ENCODE results near the gene POC1A. TPM values are rescaled to one million over a fixed set of nuclear protein-coding genes. Genes with fewer than 3 reads are reported as not detected.
"Not testable (repeated sequence)": the region's sequence is repeated elsewhere in the genome, so short reads cannot be mapped to it uniquely, and the experiment has no call there.

Gene POC1A
- polyA plus RNA-seq, 2 donors: 1.7 to 5.2 TPM

DNA sequence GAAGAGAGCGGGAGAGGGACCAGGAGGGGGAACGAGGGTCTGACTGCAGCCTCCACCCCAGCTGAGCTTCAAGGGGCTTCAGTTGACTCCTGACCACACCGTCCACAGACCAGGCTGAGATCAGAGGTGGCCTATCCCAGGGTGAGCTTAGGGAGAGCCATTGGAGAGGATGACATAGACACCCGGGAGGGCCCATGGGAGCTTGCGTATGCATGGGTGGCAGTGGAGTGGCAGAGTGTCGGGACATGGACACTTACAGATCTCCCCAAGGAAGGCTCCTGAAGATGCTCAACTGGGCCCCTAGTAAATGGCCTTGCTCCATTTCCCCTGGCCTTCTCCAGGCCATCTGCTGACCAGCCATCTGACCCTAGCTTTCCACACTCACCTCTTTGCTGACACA is 31.1 kb upstream of the POC1A start:
- no peaks in the 10 kb centered on the region for H3K36me3 ChIP-seq (ENCODE audit: control insufficient read depth in 2 of 2, insufficient read depth in 2 of 2, low read length in 1 of 2)
- 94 to 98% methylated on average over 6 of the region's 6 CpGs for WGBS, 2 donors
- no peaks in the 10 kb centered on the region for H3K27me3 ChIP-seq (ENCODE audit: control insufficient read depth in 1 of 2, insufficient read depth in 2 of 2, low read length in 2 of 2)
- H3K9me3 ChIP-seq (ENCODE audit: control insufficient read depth in 2 of 2, insufficient read depth in 1 of 2, low read depth in 1 of 2, low read length in 1 of 2): no peaks in the 10 kb centered on the region
- no peak overlapping the region for H3K4me3 ChIP-seq (ENCODE audit: low read depth in 1 of 2, low read length in 2 of 2)
- no peak overlapping the region for H3K27ac ChIP-seq (ENCODE audit: low read depth in 2 of 2, low read length in 1 of 2)
- H3K4me1 ChIP-seq (ENCODE audit: control insufficient read depth in 2 of 2, insufficient read depth in 2 of 2, low read length in 1 of 2): peaks cover 1 to 2% of the 10 kb centered on the region in 2 donors

DNA sequence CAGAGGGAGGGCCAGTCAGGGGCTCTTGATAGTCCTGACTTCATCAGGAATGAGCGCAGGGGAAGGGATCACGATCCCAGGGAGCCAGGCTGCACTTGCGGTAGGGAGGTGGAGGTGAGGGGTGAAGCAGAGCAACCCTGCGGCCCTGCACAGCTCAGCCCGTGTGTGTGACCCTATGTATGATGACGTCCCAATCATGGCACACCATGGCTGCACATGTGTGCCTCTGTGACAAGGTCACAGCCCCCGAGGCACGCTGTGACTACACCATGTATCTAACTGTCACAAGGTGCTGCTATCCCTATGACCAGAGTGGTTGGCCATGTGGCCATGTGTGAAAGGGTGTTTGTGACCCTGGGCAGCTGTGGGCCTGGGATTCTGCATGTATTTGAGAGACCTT is 30.5 kb upstream of the POC1A start:
- H3K27me3 ChIP-seq (ENCODE audit: control insufficient read depth in 1 of 2, insufficient read depth in 2 of 2, low read length in 2 of 2): no peaks in the 10 kb centered on the region
- H3K4me1 ChIP-seq (ENCODE audit: control insufficient read depth in 2 of 2, insufficient read depth in 2 of 2, low read length in 1 of 2): peaks cover 1 to 2% of the 10 kb centered on the region in 2 donors
- no peak overlapping the region for H3K27ac ChIP-seq (ENCODE audit: low read depth in 2 of 2, low read length in 1 of 2)
- 92 to 93% methylated on average over 8 of the region's 8 CpGs for WGBS, 2 donors
- H3K4me3 ChIP-seq (ENCODE audit: low read depth in 1 of 2, low read length in 2 of 2): no peak overlapping the region
- no peaks in the 10 kb centered on the region for H3K36me3 ChIP-seq (ENCODE audit: control insufficient read depth in 2 of 2, insufficient read depth in 2 of 2, low read length in 1 of 2)
- no peaks in the 10 kb centered on the region for H3K9me3 ChIP-seq (ENCODE audit: control insufficient read depth in 2 of 2, insufficient read depth in 1 of 2, low read depth in 1 of 2, low read length in 1 of 2)

DNA sequence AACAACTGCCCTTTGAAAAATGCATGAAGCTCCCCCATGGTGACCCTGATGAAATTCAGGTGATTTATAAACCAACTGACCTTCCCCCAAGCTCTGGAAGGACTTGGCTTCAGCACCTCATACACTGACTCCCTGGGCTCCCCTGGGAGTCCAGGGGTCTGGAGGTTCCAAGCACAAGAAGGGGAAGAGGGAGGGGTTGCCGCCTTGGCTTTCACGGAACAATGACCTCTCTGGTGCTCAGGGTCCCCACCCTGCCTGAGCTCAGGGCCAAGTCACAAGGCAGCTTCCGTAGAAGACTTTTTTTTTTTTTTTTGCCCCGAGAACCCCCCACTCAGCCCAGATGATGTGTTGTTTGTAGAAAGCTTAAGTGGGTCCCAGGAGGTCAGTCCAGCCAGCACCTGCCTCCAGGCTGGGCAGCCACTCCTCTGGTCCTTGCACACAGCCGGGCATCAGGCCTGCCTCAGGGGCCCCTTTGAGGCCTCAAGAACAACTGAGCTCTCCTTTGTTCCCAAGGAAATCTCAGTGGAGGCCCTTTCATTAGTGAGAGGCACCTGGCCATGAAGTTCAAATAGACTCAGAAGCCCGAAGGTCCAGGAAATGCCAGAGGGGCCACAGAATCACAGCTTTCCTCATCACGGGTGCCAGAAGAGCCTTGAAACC is 29.7 kb upstream of the POC1A start:
- Histone ChIP-seq H3K27me3 (ENCODE audit: control insufficient read depth in 1 of 2, insufficient read depth in 2 of 2, low read length in 2 of 2) (no peaks in the 10 kb centered on the region), H3K36me3 (ENCODE audit: control insufficient read depth in 2 of 2, insufficient read depth in 2 of 2, low read length in 1 of 2) (no peaks in the 10 kb centered on the region), H3K4me1 (ENCODE audit: control insufficient read depth in 2 of 2, insufficient read depth in 2 of 2, low read length in 1 of 2) (peaks cover 1 to 2% of the 10 kb centered on the region in 2 donors), H3K4me3 (ENCODE audit: low read depth in 1 of 2, low read length in 2 of 2) (no peak overlapping the region), H3K27ac (ENCODE audit: low read depth in 2 of 2, low read length in 1 of 2) (no peak overlapping the region), H3K9me3 (ENCODE audit: control insufficient read depth in 2 of 2, insufficient read depth in 1 of 2, low read depth in 1 of 2, low read length in 1 of 2) (no peaks in the 10 kb centered on the region)
- WGBS, 2 donors: 80 to 83% methylated on average over 7 of the region's 7 CpGs

DNA sequence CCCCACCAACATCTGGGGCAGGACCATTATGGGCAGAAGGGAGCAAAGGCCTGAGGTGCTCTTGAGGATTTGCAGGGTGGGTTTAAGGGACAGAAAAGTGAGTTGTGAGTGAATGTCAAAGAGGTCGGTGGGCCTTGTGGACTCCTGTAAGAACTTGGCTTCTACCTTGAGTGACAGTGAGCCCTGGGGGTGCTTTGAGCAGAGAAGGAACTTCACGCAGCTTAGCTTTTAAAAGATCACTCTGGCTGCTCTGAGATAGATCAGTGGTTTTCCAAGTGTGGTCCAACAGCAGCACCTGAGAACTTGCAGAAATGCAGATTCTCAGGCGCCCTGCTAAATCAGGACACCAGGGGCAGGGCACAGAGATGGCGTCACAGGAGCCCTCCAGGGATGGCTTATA is 28.5 kb upstream of the POC1A start:
- peaks cover 1 to 2% of the 10 kb centered on the region in 2 donors for H3K4me1 ChIP-seq (ENCODE audit: control insufficient read depth in 2 of 2, insufficient read depth in 2 of 2, low read length in 1 of 2)
- no peaks in the 10 kb centered on the region for H3K9me3 ChIP-seq (ENCODE audit: control insufficient read depth in 2 of 2, insufficient read depth in 1 of 2, low read depth in 1 of 2, low read length in 1 of 2)
- H3K27me3 ChIP-seq (ENCODE audit: control insufficient read depth in 1 of 2, insufficient read depth in 2 of 2, low read length in 2 of 2): no peaks in the 10 kb centered on the region
- H3K27ac ChIP-seq (ENCODE audit: low read depth in 2 of 2, low read length in 1 of 2): no peak overlapping the region
- H3K36me3 ChIP-seq (ENCODE audit: control insufficient read depth in 2 of 2, insufficient read depth in 2 of 2, low read length in 1 of 2): no peaks in the 10 kb centered on the region
- WGBS, 2 donors: 87 to 91% methylated on average over 4 of the region's 4 CpGs
- H3K4me3 ChIP-seq (ENCODE audit: low read depth in 1 of 2, low read length in 2 of 2): no peak overlapping the region

DNA sequence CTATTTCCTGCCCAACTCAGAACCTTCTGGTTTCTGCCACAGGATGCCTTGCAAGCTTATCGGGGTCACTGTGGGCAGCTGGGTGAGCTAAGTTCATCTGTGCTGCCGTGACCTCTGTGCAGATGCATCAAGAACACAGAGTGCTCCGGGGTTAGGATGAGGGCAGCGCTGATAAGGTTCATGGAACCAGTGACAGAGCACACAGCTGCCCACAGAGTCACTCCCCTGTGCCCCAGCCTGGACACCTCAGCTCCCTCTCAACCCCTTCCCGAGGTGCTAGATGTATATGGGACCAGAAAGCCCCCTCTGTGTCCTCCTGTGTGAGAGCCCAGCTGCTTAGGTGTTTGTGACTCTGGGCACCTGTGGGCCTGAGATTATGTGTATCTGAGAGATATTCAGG is 28.0 kb upstream of the POC1A start:
- peaks cover 2 to 4% of the 10 kb centered on the region in 2 donors for H3K4me1 ChIP-seq (ENCODE audit: control insufficient read depth in 2 of 2, insufficient read depth in 2 of 2, low read length in 1 of 2)
- H3K36me3 ChIP-seq (ENCODE audit: control insufficient read depth in 2 of 2, insufficient read depth in 2 of 2, low read length in 1 of 2): no peaks in the 10 kb centered on the region
- H3K4me3 ChIP-seq (ENCODE audit: low read depth in 1 of 2, low read length in 2 of 2): no peak overlapping the region
- 75 to 76% methylated on average over 5 of the region's 5 CpGs for WGBS, 2 donors
- H3K9me3 ChIP-seq (ENCODE audit: control insufficient read depth in 2 of 2, insufficient read depth in 1 of 2, low read depth in 1 of 2, low read length in 1 of 2): no peaks in the 10 kb centered on the region
- no peaks in the 10 kb centered on the region for H3K27me3 ChIP-seq (ENCODE audit: control insufficient read depth in 1 of 2, insufficient read depth in 2 of 2, low read length in 2 of 2)
- no peak overlapping the region for H3K27ac ChIP-seq (ENCODE audit: low read depth in 2 of 2, low read length in 1 of 2)

DNA sequence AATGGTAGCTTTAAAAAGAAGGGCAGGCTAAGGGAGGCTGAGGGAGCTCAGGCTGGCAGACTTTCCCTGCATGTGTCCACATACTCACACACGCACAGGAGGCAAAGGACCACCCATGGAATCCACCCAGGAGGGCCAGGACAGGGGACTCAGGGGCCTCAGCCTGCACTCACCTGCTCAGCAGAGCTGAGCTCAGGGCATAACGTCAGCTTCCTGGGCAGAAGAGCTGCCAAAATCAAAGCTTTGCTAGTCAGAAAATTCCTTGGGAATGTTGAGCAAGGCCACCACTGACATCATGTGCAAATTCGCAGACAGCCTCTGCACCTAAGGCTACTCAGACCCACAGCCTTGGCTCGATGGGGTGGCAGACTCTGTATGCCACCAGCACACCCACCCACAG is 27.3 kb upstream of the POC1A start:
- Histone ChIP-seq H3K27ac (ENCODE audit: low read depth in 2 of 2, low read length in 1 of 2) (no peak overlapping the region), H3K27me3 (ENCODE audit: control insufficient read depth in 1 of 2, insufficient read depth in 2 of 2, low read length in 2 of 2) (no peaks in the 10 kb centered on the region), H3K36me3 (ENCODE audit: control insufficient read depth in 2 of 2, insufficient read depth in 2 of 2, low read length in 1 of 2) (no peaks in the 10 kb centered on the region), H3K4me1 (ENCODE audit: control insufficient read depth in 2 of 2, insufficient read depth in 2 of 2, low read length in 1 of 2) (peaks cover 3 to 11% of the 10 kb centered on the region in 2 donors), H3K9me3 (ENCODE audit: control insufficient read depth in 2 of 2, insufficient read depth in 1 of 2, low read depth in 1 of 2, low read length in 1 of 2) (no peaks in the 10 kb centered on the region), H3K4me3 (ENCODE audit: low read depth in 1 of 2, low read length in 2 of 2) (no peak overlapping the region)
- WGBS, 2 donors: 50 to 58% methylated on average over 4 of the region's 4 CpGs

DNA sequence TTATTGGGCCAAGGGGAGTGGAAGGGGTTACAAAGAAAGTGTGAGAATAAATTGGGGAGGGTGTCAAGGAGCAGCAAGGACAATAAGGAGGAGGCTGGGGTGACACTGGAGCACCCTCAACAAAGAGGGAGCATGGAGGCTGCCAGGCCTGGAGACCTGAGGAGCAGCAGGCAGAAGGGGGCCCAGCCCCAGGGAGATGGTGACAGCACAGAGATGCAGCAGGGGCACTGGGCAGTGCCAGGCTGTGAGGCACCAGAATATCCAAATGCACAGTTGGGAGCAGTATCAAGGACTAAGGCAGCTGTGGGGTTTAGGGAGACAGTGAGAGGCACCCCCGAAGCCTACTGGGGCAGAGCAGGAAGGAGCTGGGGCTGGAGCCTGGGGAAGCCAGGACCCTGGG is 24.3 kb upstream of the POC1A start:
- H3K27me3 ChIP-seq (ENCODE audit: control insufficient read depth in 1 of 2, insufficient read depth in 2 of 2, low read length in 2 of 2): no peaks in the 10 kb centered on the region
- no peaks in the 10 kb centered on the region for H3K9me3 ChIP-seq (ENCODE audit: control insufficient read depth in 2 of 2, insufficient read depth in 1 of 2, low read depth in 1 of 2, low read length in 1 of 2)
- H3K36me3 ChIP-seq (ENCODE audit: control insufficient read depth in 2 of 2, insufficient read depth in 2 of 2, low read length in 1 of 2): no peaks in the 10 kb centered on the region
- WGBS, 2 donors: 93 to 100% methylated on average over 1 of the region's 1 CpG
- H3K4me1 ChIP-seq (ENCODE audit: control insufficient read depth in 2 of 2, insufficient read depth in 2 of 2, low read length in 1 of 2): peaks cover 3 to 13% of the 10 kb centered on the region in 2 donors
- H3K4me3 ChIP-seq (ENCODE audit: low read depth in 1 of 2, low read length in 2 of 2): no peak overlapping the region
- H3K27ac ChIP-seq (ENCODE audit: low read depth in 2 of 2, low read length in 1 of 2): no peak overlapping the region

DNA sequence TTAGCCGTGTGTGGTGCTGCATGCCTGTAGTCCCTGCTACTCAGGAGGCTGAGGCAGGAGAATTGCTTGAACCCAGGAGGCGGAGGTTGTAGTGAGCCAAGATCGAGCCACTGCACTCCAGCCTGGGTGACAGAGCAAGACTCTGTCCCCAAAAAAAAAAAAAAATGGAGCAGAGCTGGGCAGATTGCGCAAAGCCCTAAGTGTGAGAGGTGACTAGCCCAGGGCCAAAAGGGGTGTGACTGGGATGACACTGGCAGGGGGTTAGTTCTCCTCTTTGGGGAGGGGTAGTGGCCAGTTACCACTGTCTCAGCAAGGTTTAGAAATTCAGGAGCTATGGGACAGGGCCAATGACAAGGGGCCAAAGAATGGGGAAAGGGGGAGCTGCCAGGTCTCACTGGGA is 23.9 kb upstream of the POC1A start:
- H3K9me3 ChIP-seq (ENCODE audit: control insufficient read depth in 2 of 2, insufficient read depth in 1 of 2, low read depth in 1 of 2, low read length in 1 of 2); H3K27me3 ChIP-seq (ENCODE audit: control insufficient read depth in 1 of 2, insufficient read depth in 2 of 2, low read length in 2 of 2); H3K27ac ChIP-seq (ENCODE audit: low read depth in 2 of 2, low read length in 1 of 2); H3K36me3 ChIP-seq (ENCODE audit: control insufficient read depth in 2 of 2, insufficient read depth in 2 of 2, low read length in 1 of 2); H3K4me3 ChIP-seq (ENCODE audit: low read depth in 1 of 2, low read length in 2 of 2): not testable (repeated sequence)
- WGBS, 2 donors: 95 to 96% methylated on average over 4 of the region's 4 CpGs
- peaks cover 3 to 13% of the 10 kb centered on the region in 2 donors for H3K4me1 ChIP-seq (ENCODE audit: control insufficient read depth in 2 of 2, insufficient read depth in 2 of 2, low read length in 1 of 2)

DNA sequence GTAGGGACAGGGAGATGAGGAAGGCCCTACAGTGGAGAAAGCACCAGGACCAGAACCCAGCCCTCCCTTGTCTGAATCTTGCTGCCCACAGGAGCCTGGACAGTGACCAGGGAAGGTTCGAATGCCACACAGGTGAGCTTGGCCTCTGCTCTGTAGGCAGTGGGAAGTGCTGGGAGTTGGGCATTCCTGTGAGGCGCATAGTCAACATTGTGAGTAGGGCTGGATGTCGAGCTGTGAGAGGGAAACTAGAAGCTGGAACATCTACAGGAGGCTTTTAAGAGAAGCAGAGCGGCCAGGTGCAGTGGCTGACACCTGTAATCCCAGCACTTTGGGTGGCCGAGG is 23.4 kb upstream of the POC1A start:
- Histone ChIP-seq H3K9me3 (ENCODE audit: control insufficient read depth in 2 of 2, insufficient read depth in 1 of 2, low read depth in 1 of 2, low read length in 1 of 2) (no peaks in the 10 kb centered on the region), H3K36me3 (ENCODE audit: control insufficient read depth in 2 of 2, insufficient read depth in 2 of 2, low read length in 1 of 2) (no peaks in the 10 kb centered on the region), H3K4me3 (ENCODE audit: low read depth in 1 of 2, low read length in 2 of 2) (no peak overlapping the region), H3K27me3 (ENCODE audit: control insufficient read depth in 1 of 2, insufficient read depth in 2 of 2, low read length in 2 of 2) (no peaks in the 10 kb centered on the region), H3K4me1 (ENCODE audit: control insufficient read depth in 2 of 2, insufficient read depth in 2 of 2, low read length in 1 of 2) (peaks cover 3 to 13% of the 10 kb centered on the region in 2 donors), H3K27ac (ENCODE audit: low read depth in 2 of 2, low read length in 1 of 2) (no peak overlapping the region)
- 74 to 81% methylated on average over 5 of the region's 5 CpGs for WGBS, 2 donors

DNA sequence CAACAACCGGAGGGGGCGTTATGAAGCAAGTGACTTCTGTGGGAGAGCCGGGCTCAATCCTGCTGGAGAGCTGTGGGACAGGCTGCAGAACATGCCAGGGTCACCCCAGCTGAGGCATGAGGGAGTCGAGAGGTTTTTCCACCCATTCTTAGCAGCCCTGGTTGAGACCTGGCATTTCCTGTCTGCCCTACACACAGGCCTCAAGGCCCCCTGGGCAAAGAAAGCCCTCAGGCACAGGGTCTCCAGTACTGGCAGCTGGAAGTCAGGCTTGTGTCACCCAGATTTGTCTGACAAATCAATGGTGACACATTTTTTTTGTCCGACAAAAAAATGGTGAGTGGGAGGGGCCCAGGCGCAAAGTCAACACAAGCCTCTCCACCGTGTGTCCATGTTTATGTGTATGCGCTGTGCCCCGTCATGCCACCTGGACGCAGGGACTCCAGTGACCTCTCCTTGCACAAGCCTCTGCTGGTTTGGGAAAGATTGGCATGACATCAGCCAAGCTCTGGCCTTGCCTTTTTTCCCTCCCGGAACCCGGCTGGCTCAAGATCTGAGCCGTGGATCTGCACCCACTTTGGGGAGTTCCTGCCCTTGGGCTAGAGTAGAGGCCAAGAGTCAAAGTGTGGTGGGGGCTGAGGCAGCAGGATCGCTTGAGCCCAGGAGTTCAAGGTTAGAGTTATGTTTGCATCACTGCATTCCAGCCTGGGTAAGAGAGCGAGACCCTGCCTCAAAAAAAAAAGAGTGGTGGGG is 22.9 kb upstream of the POC1A start:
- WGBS, 2 donors: 50% methylated on average over 15 of the region's 15 CpGs
- Histone ChIP-seq H3K4me3 (ENCODE audit: low read depth in 1 of 2, low read length in 2 of 2) (no peak overlapping the region), H3K36me3 (ENCODE audit: control insufficient read depth in 2 of 2, insufficient read depth in 2 of 2, low read length in 1 of 2) (no peaks in the 10 kb centered on the region), H3K9me3 (ENCODE audit: control insufficient read depth in 2 of 2, insufficient read depth in 1 of 2, low read depth in 1 of 2, low read length in 1 of 2) (no peaks in the 10 kb centered on the region), H3K27me3 (ENCODE audit: control insufficient read depth in 1 of 2, insufficient read depth in 2 of 2, low read length in 2 of 2) (no peaks in the 10 kb centered on the region), H3K4me1 (ENCODE audit: control insufficient read depth in 2 of 2, insufficient read depth in 2 of 2, low read length in 1 of 2) (peaks cover 3 to 13% of the 10 kb centered on the region in 2 donors), H3K27ac (ENCODE audit: low read depth in 2 of 2, low read length in 1 of 2) (no peak overlapping the region)
